ENCODE data around the gene SLC2A3. TPM values are rescaled to one million over a fixed set of nuclear protein-coding genes. Genes with fewer than 3 reads are reported as not detected.

Gene SLC2A3
- total and polyA plus RNA-seq, 2 of the 13 experiments (the other 11 are each of a cell fraction or from before 2014, with no cell fraction given) = 39.3 to 580 TPM

DNA sequence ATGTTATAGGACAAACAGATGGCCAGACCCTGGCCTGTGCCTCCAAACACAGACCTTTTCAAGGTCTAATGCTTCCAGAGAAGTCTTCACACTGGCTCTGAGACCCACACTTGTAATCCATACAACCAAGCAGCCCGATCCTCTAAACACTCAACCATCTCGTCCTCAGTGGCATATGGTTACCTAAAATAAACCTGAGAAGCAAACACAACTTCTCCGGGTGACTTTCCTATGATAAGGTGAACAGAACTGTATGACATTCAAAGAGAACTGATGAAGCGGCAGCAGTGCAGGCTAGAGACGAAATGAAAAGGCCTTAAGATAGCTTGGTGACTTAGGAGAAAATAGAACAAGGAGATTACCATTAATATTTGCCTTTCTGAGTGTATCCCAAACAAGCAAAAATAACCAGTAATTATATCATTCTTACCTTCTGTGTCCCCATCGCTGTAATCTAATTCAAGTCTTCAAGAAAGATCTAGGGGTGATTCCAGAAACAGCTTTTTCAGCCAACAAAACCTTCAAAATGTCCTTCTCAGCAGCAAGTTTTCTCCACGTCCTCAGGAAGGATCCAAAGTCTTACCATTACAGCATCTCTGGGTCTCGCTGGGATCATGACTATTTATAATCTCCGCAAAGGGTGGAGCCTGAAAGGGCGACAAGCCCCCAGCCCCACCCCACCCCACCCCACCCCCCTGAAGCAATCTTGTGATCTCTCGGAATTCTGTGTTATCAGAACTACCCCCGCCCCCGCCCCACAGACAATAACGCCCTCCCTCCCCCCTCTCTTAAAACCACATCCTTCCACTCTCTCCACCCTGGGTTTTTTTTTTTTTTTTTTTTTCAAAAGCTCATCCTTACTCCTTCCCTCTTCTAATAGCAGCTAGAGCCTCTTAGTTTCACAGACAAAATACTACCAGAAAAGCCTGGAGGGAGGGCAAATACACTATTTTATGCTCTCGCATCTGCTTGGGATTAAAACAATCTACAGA, at the start of gene SLC2A3 (continued):
- TF ChIP-seq ETV5 (CRISPR knock-in tag; IDR thresholded peaks at IDR 0.05; ENCODE audit: borderline replicate concordance) = peak; percentile 25; the same call in 1 of the 2 replicates
- TF ChIP-seq NFYB (CRISPR knock-in tag; IDR thresholded peaks at IDR 0.05) = no peak
- TF ChIP-seq STAG1 (CRISPR knock-in tag; IDR thresholded peaks at IDR 0.05) = no peak
- TF ChIP-seq, protein P1, sequence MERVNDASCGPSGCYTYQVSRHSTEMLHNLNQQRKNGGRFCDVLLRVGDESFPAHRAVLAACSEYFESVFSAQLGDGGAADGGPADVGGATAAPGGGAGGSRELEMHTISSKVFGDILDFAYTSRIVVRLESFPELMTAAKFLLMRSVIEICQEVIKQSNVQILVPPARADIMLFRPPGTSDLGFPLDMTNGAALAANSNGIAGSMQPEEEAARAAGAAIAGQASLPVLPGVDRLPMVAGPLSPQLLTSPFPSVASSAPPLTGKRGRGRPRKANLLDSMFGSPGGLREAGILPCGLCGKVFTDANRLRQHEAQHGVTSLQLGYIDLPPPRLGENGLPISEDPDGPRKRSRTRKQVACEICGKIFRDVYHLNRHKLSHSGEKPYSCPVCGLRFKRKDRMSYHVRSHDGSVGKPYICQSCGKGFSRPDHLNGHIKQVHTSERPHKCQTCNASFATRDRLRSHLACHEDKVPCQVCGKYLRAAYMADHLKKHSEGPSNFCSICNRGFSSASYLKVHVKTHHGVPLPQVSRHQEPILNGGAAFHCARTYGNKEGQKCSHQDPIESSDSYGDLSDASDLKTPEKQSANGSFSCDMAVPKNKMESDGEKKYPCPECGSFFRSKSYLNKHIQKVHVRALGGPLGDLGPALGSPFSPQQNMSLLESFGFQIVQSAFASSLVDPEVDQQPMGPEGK (CRISPR knock-in tag; IDR thresholded peaks at IDR 0.05) = peak; percentile 60
- no peak for TF ChIP-seq RXRB (CRISPR knock-in tag; IDR thresholded peaks at IDR 0.05; ENCODE audit: borderline replicate concordance)
- TF ChIP-seq ZNF232 (CRISPR knock-in tag; IDR thresholded peaks at IDR 0.05; ENCODE audit: borderline replicate concordance) = no peak
- TF ChIP-seq HMG20A (CRISPR knock-in tag; IDR thresholded peaks at IDR 0.05; ENCODE audit: borderline replicate concordance) = no peak
- peak; percentile 81; the same call in 1 of the 2 replicates for TF ChIP-seq HDAC6 (IDR thresholded peaks at IDR 0.05; ENCODE audit: low read depth, low read length)
- TF ChIP-seq, protein P2, sequence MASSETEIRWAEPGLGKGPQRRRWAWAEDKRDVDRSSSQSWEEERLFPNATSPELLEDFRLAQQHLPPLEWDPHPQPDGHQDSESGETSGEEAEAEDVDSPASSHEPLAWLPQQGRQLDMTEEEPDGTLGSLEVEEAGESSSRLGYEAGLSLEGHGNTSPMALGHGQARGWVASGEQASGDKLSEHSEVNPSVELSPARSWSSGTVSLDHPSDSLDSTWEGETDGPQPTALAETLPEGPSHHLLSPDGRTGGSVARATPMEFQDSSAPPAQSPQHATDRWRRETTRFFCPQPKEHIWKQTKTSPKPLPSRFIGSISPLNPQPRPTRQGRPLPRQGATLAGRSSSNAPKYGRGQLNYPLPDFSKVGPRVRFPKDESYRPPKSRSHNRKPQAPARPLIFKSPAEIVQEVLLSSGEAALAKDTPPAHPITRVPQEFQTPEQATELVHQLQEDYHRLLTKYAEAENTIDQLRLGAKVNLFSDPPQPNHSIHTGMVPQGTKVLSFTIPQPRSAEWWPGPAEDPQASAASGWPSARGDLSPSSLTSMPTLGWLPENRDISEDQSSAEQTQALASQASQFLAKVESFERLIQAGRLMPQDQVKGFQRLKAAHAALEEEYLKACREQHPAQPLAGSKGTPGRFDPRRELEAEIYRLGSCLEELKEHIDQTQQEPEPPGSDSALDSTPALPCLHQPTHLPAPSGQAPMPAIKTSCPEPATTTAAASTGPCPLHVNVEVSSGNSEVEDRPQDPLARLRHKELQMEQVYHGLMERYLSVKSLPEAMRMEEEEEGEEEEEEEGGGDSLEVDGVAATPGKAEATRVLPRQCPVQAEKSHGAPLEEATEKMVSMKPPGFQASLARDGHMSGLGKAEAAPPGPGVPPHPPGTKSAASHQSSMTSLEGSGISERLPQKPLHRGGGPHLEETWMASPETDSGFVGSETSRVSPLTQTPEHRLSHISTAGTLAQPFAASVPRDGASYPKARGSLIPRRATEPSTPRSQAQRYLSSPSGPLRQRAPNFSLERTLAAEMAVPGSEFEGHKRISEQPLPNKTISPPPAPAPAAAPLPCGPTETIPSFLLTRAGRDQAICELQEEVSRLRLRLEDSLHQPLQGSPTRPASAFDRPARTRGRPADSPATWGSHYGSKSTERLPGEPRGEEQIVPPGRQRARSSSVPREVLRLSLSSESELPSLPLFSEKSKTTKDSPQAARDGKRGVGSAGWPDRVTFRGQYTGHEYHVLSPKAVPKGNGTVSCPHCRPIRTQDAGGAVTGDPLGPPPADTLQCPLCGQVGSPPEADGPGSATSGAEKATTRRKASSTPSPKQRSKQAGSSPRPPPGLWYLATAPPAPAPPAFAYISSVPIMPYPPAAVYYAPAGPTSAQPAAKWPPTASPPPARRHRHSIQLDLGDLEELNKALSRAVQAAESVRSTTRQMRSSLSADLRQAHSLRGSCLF (CRISPR knock-in tag; IDR thresholded peaks at IDR 0.05; ENCODE audit: borderline replicate concordance) = no peak
- TF ChIP-seq CREM (IDR thresholded peaks at IDR 0.05) = 0 out of 2 replicates have a peak, but pooled peaks have one; percentile 16
- TF ChIP-seq CREM (CRISPR knock-in tag; IDR thresholded peaks at IDR 0.05) = no peak
- no peak for TF ChIP-seq ZNF724P (CRISPR knock-in tag; IDR thresholded peaks at IDR 0.05; ENCODE audit: borderline replicate concordance)
- no peak for TF ChIP-seq HMGA1 (CRISPR knock-in tag; conservative IDR thresholded peaks at IDR 0.05)
- TF ChIP-seq, protein P3, sequence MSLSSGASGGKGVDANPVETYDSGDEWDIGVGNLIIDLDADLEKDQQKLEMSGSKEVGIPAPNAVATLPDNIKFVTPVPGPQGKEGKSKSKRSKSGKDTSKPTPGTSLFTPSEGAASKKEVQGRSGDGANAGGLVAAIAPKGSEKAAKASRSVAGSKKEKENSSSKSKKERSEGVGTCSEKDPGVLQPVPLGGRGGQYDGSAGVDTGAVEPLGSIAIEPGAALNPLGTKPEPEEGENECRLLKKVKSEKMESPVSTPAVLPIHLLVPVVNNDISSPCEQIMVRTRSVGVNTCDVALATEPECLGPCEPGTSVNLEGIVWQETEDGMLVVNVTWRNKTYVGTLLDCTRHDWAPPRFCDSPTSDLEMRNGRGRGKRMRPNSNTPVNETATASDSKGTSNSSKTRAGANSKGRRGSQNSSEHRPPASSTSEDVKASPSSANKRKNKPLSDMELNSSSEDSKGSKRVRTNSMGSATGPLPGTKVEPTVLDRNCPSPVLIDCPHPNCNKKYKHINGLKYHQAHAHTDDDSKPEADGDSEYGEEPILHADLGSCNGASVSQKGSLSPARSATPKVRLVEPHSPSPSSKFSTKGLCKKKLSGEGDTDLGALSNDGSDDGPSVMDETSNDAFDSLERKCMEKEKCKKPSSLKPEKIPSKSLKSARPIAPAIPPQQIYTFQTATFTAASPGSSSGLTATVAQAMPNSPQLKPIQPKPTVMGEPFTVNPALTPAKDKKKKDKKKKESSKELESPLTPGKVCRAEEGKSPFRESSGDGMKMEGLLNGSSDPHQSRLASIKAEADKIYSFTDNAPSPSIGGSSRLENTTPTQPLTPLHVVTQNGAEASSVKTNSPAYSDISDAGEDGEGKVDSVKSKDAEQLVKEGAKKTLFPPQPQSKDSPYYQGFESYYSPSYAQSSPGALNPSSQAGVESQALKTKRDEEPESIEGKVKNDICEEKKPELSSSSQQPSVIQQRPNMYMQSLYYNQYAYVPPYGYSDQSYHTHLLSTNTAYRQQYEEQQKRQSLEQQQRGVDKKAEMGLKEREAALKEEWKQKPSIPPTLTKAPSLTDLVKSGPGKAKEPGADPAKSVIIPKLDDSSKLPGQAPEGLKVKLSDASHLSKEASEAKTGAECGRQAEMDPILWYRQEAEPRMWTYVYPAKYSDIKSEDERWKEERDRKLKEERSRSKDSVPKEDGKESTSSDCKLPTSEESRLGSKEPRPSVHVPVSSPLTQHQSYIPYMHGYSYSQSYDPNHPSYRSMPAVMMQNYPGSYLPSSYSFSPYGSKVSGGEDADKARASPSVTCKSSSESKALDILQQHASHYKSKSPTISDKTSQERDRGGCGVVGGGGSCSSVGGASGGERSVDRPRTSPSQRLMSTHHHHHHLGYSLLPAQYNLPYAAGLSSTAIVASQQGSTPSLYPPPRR (CRISPR knock-in tag; IDR thresholded peaks at IDR 0.05; ENCODE audit: borderline replicate concordance) = no peak
- no peak for TF ChIP-seq BORCS8-MEF2B (CRISPR knock-in tag; IDR thresholded peaks at IDR 0.05)
- TF ChIP-seq, protein P4, sequence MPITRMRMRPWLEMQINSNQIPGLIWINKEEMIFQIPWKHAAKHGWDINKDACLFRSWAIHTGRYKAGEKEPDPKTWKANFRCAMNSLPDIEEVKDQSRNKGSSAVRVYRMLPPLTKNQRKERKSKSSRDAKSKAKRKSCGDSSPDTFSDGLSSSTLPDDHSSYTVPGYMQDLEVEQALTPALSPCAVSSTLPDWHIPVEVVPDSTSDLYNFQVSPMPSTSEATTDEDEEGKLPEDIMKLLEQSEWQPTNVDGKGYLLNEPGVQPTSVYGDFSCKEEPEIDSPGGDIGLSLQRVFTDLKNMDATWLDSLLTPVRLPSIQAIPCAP (CRISPR knock-in tag; IDR thresholded peaks at IDR 0.05; ENCODE audit: low read depth) = no peak
